ENCODE measurements around the gene CELF2.

- TF ChIP-seq CTCF (conservative IDR thresholded peaks at IDR 0.05; ENCODE audit: low read depth, low read length): no peak
- peak; percentile 77 for TF ChIP-seq EZH2 (IDR thresholded peaks at IDR 0.05; ENCODE audit: borderline replicate concordance, low read depth, low read length, poor library complexity, severe bottlenecking)
Observed at GRCh38 chr10:11018855-11019631, 1.4 kb downstream of the CELF2 start.
